ENCODE data around the gene EIF4G2. TPM values are rescaled to one million over a fixed set of nuclear protein-coding genes. Genes with fewer than 3 reads are reported as not detected.
"Not testable (repeated sequence)": the region's sequence is repeated elsewhere in the genome, so short reads cannot be mapped to it uniquely, and the experiment has no call there.

The EIF4G2 gene
- total RNA-seq, result 1,024 TPM

GRCh38 chr11:10808553-10809372 is at the start of gene EIF4G2:
TSS of gene EIF4G2 (minus strand) at chr11:10808926.
- DNase-seq, result peak; percentile 98

GRCh38 chr11:10857709-10858438 is 49.1 kb upstream of the EIF4G2 start, which contains the start of gene ZBED5:
TSS of gene ZBED5 (minus strand) at chr11:10858053. CDS start at chr11:10854945, 3,108 bp downstream.
- DNase-seq, result peak; percentile 97

DNA sequence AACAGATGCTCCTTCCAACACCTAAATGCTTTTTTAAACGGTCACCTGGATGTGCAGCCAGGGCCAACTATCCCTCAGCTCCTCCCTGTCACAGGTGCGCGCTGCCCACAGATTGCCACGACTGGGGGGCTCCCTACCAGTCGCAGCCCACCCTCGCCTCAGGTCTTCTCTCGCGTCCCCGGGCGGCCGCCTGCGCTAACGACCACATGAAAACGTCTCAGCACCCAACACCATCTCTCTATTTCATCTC is 48.7 kb upstream of the EIF4G2 start:
- no peak for DNase-seq

GRCh38 chr11:10856689-10857458 is 48.1 kb upstream of the EIF4G2 start:
- DNase-seq, result no peak

DNA sequence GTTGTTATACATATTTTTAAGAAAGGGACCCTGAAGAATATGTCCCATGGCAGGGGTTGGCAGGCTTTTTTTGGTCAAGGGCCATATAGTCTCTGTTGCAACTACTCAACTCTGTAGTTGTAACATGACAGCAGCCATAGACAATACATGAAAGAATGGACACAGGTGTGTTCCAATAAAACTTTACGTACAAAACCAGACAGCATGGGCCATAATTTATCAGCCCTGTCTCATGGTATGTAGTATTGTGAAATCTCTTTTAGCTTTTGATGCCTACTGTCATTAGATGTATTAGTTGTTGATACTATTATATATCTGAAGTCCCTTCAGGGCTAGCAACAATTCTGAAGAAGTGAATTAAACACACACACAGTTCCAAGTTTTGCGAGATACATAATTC is 46.6 kb upstream of the EIF4G2 start:
- DNase-seq, result no peak

GRCh38 chr11:10847960-10848860 is 39.5 kb upstream of the EIF4G2 start:
- no peak for DNase-seq

- DNase-seq, result no peak
Observed at GRCh38 chr11:10846660-10847059, 37.9 kb upstream of the EIF4G2 start.

- no peak for DNase-seq
Observed at GRCh38 chr11:10845589-10845988, 36.9 kb upstream of the EIF4G2 start.

DNA sequence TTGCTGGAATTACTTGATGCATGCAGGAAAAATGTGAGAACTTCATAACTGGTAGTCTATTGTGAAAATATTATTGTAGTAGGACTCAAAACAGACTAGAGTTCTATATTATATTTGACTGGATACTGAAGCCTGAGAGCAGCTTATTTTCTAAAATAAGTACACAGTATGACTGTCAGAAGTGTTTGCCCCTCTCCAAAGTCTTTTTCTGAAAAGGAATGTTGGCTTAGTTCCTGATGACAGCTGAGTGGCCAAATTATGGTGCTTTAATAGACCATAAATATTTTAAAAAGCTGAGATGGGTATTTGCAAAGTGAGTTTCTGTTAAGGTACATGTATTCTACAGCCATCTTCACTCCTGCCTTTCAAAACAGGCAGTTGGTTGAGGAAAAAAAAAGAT is 36.1 kb upstream of the EIF4G2 start:
- DNase-seq, result no peak

DNA sequence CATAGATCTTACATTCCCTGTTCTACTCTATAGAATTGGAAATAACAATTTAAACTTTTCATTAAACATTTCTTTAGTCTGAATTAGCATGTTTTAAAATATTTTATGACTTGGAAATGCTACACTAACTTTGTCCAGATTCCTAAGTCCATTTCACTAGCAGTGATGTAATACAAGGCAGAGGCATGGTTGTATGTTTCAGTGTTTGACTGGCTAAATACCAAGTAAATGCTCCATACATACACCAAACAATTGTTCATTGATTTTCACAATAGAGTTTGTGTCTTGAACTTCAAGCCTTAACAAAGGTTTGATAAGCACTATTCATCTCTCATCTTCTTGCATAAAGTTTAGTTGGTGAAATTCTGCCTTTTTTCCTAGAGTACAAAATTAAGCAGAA is 35.6 kb upstream of the EIF4G2 start:
- no peak for DNase-seq

DNA sequence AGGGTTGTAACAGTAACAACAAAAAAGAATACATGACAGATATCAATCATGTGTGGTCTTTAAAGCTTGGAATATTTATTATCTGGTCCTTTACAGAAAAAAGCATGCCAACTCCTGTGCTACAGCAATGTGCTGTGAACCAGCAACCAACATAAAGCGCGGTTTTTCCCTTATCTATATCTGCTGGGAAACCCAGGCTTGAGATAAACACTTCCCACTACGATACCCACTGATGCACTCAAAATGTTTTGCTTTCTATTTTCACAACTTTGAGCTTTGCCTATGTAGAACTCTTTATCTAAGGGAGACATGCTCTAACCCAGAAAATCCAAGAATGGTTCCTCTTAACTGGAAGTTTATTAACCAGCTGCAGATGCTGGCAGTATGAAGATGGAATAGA is 30.2 kb upstream of the EIF4G2 start:
- DNase-seq, result no peak

DNA sequence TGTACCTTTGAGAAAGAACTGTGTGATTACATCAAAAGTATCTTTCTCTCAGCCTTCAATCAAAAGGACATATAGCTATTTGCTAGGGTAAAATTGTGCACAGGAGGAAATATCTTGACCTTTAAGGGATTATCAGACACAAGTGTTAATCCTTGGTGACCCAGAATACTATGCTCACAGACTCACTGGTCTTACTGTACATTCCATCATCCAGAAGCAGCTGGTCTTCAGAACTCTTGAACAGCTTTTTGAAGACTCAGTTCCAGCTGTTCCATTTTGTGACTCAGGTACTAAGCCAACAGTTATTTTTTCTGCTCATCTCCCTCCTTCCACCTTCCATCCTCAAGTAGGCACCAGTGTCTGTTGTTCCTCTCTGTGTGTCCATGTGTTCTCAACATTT is 29.4 kb upstream of the EIF4G2 start:
- DNase-seq, result no peak

GRCh38 chr11:10836884-10837283 is 28.2 kb upstream of the EIF4G2 start:
- not testable (repeated sequence) for DNase-seq

DNA sequence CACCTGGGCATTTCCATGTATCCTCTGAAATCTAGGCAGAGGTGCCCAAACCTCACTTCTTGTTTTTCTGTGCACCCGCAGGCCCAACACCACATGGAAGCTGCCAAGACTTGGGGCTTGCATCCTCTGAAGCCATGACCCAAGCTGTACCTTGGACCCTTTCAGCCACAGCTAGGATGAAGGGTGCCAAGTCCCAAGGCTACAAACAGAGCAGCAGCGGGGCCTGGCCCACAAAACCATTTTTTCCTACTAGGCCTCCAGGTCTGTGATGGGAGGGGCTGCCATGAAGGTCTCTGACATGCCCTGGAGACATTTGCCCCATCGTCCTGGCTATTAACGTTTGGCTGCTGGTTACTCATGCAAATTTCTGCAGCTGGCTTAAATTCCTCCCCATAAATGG is 20.4 kb upstream of the EIF4G2 start:
- no peak for DNase-seq

DNA sequence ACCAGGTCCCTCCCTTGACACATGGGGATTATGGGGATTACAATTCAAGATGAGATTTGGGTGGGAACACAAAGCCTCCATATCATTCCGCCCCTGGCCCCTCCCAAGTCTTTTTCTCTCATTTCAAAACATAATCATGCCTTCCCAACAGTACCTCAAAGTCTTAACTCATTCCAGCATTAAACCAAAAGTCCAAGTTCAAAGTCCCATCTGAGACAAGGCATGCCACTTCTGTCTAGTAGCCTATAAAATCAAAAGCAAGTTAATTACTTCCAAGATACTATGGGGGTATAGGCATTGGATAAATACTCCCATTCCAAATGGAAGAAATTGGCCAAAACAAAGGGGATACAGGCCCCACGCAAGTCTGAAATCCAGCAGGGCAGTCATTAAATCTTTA is 19.7 kb upstream of the EIF4G2 start:
- no peak for DNase-seq

DNA sequence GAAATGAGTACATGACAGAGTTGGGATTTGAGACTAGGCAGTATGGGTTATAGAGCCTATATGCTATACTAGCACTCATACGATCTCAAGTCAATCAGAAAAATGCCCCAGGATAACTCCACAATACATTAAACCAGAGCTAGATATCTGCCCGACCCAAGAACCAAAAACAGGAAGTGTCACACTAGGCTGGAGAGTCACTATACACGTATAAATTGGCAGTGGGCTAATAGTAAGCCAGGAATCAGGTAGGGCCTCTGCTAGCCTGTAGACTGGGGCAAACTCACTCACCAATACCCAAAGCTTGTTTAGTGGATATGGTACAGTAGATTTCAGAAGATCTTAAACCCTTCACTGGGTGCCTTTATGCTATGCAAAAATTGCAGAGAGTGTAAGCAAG is 16.2 kb upstream of the EIF4G2 start:
- no peak for DNase-seq

DNA sequence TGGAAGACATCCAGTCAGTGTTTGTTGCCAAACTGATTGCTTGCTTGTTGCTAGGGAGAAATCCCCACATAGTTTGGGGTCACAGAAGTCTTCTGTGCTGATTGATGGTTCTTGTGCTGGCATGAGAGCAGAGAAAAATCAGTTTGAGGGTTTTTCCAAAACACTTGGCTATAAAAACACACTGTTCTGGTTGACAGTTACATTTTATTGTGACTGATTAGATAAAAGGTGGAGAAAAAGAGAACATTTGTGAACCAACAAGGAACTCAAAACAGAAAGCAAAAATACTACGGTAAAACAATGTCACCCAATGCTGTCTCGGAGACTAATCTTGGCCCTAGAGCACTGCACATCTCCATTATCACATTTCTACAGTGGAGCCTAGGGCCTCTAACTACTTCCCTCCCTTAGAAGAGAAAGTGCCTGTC is 14.4 kb upstream of the EIF4G2 start:
- no peak for DNase-seq

- not testable (repeated sequence) for DNase-seq
Observed at GRCh38 chr11:10822491-10822890, 13.8 kb upstream of the EIF4G2 start.

- no peak for DNase-seq
Observed at GRCh38 chr11:10818594-10818993, 9.9 kb upstream of the EIF4G2 start.

- no peak for DNase-seq
Observed at GRCh38 chr11:10813945-10814344, 5.2 kb upstream of the EIF4G2 start.

- peak; percentile 57 for DNase-seq
Observed at GRCh38 chr11:10809373-10810160, 841 bp upstream of the EIF4G2 start.

Data from occipital lobe (tissue), 2 donors.